DND-41 (cell line): ENCODE results near the gene ADCY7.

Source experiments
- ATAC-seq: fragments of 200-7000 bp; cut with Tn5 transposase; 3 replicates; pipeline ENCODE4 v1.9.1; 2021; ENCODE audit warnings: low read depth; ENCODE audit not compliant: insufficient read depth
- DNase-seq: peaks from one replicate; pipeline ENCODE4 v3.0.0-alpha.2; 2020
- H2AFZ ChIP-seq: 2 replicates; pipeline ENCODE4 v1.6.0; 2012; ENCODE audit warnings: low read depth, low read length
- H3K27ac ChIP-seq: 2 replicates; pipeline ENCODE4 v1.5.1; 2012; ENCODE audit warnings: low read length, inconsistent platforms
- H3K27me3 ChIP-seq: fragments of 200-600 bp; sonication (generic); 2 replicates; pipeline ENCODE4 v1.6.0; 2012; ENCODE audit warnings: low read length, mild to moderate bottlenecking, inconsistent platforms; ENCODE audit not compliant: insufficient read depth, poor library complexity
- H3K36me3 ChIP-seq: 2 replicates; pipeline ENCODE4 v1.5.1; 2012; ENCODE audit warnings: low read length, inconsistent platforms; ENCODE audit not compliant: insufficient read depth
- H3K4me1 ChIP-seq: 2 replicates; pipeline ENCODE4 v1.5.1; 2012; ENCODE audit warnings: mild to moderate bottlenecking, low read length; ENCODE audit not compliant: insufficient read depth
- H3K4me2 ChIP-seq: 2 replicates; pipeline ENCODE4 v1.6.0; 2012; ENCODE audit warnings: mild to moderate bottlenecking, moderate library complexity, low read length, inconsistent platforms; ENCODE audit not compliant: insufficient read depth
- H3K4me3 ChIP-seq, 2 experiments: fragments of 200-600 bp in 1 of 2; shearing (Covaris generic) in 1 of 2; 2 replicates each; pipeline ENCODE4 v1.5.1; 2012 to 2016; ENCODE audit warnings: inconsistent platforms in 2 of 2, low read length in 2 of 2, mild to moderate bottlenecking in 2 of 2, low read depth in 1 of 2, moderate library complexity in 1 of 2
- H3K79me2 ChIP-seq: 2 replicates; pipeline ENCODE4 v1.6.0; 2012; ENCODE audit warnings: low read length, inconsistent platforms; ENCODE audit not compliant: insufficient read depth
- H3K9ac ChIP-seq: 2 replicates; pipeline ENCODE4 v1.6.0; 2012; ENCODE audit warnings: low read depth, mild to moderate bottlenecking, inconsistent platforms, low read length, moderate library complexity
- H3K9me3 ChIP-seq: 2 replicates; pipeline ENCODE4 v1.5.1; 2012; ENCODE audit warnings: low read length, moderate library complexity, mild to moderate bottlenecking, inconsistent platforms; ENCODE audit not compliant: insufficient read depth, severe bottlenecking
- H4K20me1 ChIP-seq: 2 replicates; pipeline ENCODE4 v1.6.0; 2012; ENCODE audit warnings: low read length; ENCODE audit not compliant: insufficient read depth
- CTCF ChIP-seq: IDR thresholded peaks from 2 replicates; pipeline ENCODE4 v1.5.1; 2012; ENCODE audit warnings: borderline replicate concordance, low read length, moderate library complexity, mild to moderate bottlenecking; ENCODE audit not compliant: poor library complexity, severe bottlenecking; ENCODE audit errors: extremely low read depth
- EZH2 ChIP-seq: IDR thresholded peaks from 3 replicates; pipeline ENCODE4 v1.6.1; 2012; ENCODE audit warnings: borderline replicate concordance, low read depth, mild to moderate bottlenecking, moderate library complexity, low read length, inconsistent platforms; ENCODE audit not compliant: severe bottlenecking

The ADCY7 gene

GRCh38 chr16:50303605-50304466 is 37.5 kb downstream of the ADCY7 start:
- Histone ChIP-seq H3K4me1 (no peaks in the 10 kb centered on the region), H3K27ac (no peak overlapping the region), H4K20me1 (peaks cover 6% of the 10 kb centered on the region; the same call in 1 of the 2 replicates), H3K79me2 (no peaks in the 10 kb centered on the region), H3K9me3 (no peaks in the 10 kb centered on the region), H3K4me2 (no peak overlapping the region), H3K27me3 (no peaks in the 10 kb centered on the region), H3K4me3 (no peak overlapping the region), H3K36me3 (no peaks in the 10 kb centered on the region), H3K9ac (no peak overlapping the region), H2AFZ (no peak overlapping the region)
- ATAC-seq (no peak), DNase-seq (no peak)
- TF ChIP-seq EZH2 = no peak
- TF ChIP-seq CTCF = no peak

GRCh38 chr16:50304467-50305440 is 38.4 kb downstream of the ADCY7 start:
- DNase-seq (no peak), ATAC-seq (no peak)
- Histone ChIP-seq H3K4me3 (no peak overlapping the region), H3K27ac (no peak overlapping the region), H3K4me1 (no peaks in the 10 kb centered on the region), H3K9me3 (no peaks in the 10 kb centered on the region), H3K27me3 (no peaks in the 10 kb centered on the region), H3K79me2 (no peaks in the 10 kb centered on the region), H4K20me1 (peaks cover 6% of the 10 kb centered on the region; the same call in 1 of the 2 replicates), H3K36me3 (no peaks in the 10 kb centered on the region), H3K4me2 (no peak overlapping the region), H3K9ac (no peak overlapping the region), H2AFZ (no peak overlapping the region)
- TF ChIP-seq EZH2 (no peak), CTCF (no peak)

- Histone ChIP-seq H3K27ac (no peak overlapping the region), H3K4me2 (no peak overlapping the region), H3K9ac (no peak overlapping the region), H3K36me3 (no peaks in the 10 kb centered on the region), H2AFZ (no peak overlapping the region), H4K20me1 (peaks cover 6% of the 10 kb centered on the region; the same call in 1 of the 2 replicates), H3K27me3 (no peaks in the 10 kb centered on the region), H3K4me1 (no peaks in the 10 kb centered on the region), H3K4me3 (no peak overlapping the region), H3K79me2 (no peaks in the 10 kb centered on the region), H3K9me3 (no peaks in the 10 kb centered on the region)
- ATAC-seq (no peak), DNase-seq (no peak)
- no peak for TF ChIP-seq EZH2
- TF ChIP-seq CTCF = no peak
Measured at GRCh38 chr16:50305441-50306061, 39.2 kb downstream of the ADCY7 start.
